GM12878 (cell line): Measurements from ENCODE around the gene C11orf91.

Source experiments
- CBX3 ChIP-seq: fragments of 200-600 bp; sonication (generic); IDR thresholded peaks from 2 replicates; pipeline ENCODE4 v1.6.1; 2016; ENCODE audit warnings: low read depth, borderline replicate concordance
- CREB1 ChIP-seq: IDR thresholded peaks from 2 replicates; pipeline ENCODE4 v1.6.1; 2012; ENCODE audit warnings: low read depth, mild to moderate bottlenecking, inconsistent platforms
- RAD21 ChIP-seq: IDR thresholded peaks from 2 replicates; pipeline ENCODE4 v1.6.1; 2011; ENCODE audit warnings: mild to moderate bottlenecking, low read depth, low read length, moderate library complexity; ENCODE audit not compliant: insufficient read depth
- TF ChIP-seq, protein P1 (sequence below), 3 experiments: IDR thresholded peaks in 2 of 3; conservative IDR thresholded peaks in 1 of 3; 2 replicates each; pipeline ENCODE4 v1.5.1; 2011; ENCODE audit warnings: low read depth in 3 of 3, low read length in 3 of 3, mild to moderate bottlenecking in 3 of 3, control low read depth in 2 of 3, moderate library complexity in 2 of 3, inconsistent platforms in 1 of 3, mixed read lengths in 1 of 3; ENCODE audit not compliant: control insufficient read depth in 2 of 3, insufficient read depth in 1 of 3; ENCODE audit errors: extremely low read depth in 1 of 3
- TF ChIP-seq, protein P2 (sequence below): IDR thresholded peaks from 2 replicates; pipeline ENCODE4 v1.6.1; 2012; ENCODE audit warnings: low read depth, low read length, improper control_type of control experiment

DNA sequence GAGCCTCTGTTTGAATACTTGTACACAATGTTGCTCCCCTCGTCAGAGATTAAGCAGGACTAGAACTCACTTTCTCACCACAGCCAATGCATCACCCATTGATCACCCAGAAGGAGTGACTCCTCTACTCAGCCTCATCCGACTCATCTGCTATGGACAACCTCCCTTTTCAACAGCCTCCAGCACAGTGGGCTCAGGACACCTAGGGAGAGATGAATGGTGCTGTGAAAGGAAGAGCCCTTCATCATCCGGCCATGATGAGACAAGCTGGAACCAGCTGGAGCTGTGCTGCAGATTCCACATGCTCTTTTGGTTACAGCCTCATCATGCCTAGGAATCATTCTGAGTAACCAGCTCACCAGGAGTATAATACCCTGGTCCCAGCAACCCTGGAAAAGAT is 15.5 kb downstream of the C11orf91 start:
- TF ChIP-seq, protein P1, sequence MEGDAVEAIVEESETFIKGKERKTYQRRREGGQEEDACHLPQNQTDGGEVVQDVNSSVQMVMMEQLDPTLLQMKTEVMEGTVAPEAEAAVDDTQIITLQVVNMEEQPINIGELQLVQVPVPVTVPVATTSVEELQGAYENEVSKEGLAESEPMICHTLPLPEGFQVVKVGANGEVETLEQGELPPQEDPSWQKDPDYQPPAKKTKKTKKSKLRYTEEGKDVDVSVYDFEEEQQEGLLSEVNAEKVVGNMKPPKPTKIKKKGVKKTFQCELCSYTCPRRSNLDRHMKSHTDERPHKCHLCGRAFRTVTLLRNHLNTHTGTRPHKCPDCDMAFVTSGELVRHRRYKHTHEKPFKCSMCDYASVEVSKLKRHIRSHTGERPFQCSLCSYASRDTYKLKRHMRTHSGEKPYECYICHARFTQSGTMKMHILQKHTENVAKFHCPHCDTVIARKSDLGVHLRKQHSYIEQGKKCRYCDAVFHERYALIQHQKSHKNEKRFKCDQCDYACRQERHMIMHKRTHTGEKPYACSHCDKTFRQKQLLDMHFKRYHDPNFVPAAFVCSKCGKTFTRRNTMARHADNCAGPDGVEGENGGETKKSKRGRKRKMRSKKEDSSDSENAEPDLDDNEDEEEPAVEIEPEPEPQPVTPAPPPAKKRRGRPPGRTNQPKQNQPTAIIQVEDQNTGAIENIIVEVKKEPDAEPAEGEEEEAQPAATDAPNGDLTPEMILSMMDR (IDR thresholded peaks at IDR 0.05 in 2 of 3, conservative IDR thresholded peaks at IDR 0.05 in 1 of 3; ENCODE audit: control insufficient read depth in 2 of 3, extremely low read depth in 1 of 3, insufficient read depth in 1 of 3, low read depth in 3 of 3, low read length in 3 of 3) = no peak
- TF ChIP-seq, protein P2, sequence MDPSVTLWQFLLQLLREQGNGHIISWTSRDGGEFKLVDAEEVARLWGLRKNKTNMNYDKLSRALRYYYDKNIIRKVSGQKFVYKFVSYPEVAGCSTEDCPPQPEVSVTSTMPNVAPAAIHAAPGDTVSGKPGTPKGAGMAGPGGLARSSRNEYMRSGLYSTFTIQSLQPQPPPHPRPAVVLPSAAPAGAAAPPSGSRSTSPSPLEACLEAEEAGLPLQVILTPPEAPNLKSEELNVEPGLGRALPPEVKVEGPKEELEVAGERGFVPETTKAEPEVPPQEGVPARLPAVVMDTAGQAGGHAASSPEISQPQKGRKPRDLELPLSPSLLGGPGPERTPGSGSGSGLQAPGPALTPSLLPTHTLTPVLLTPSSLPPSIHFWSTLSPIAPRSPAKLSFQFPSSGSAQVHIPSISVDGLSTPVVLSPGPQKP = no peak
- no peak for TF ChIP-seq CBX3
- TF ChIP-seq RAD21 = no peak
- no peak for TF ChIP-seq CREB1
